Left ventricle myocardium inferior (tissue), 1 donor: ENCODE data around the gene SEMA4D. TPM values are rescaled to one million over a fixed set of nuclear protein-coding genes. Genes with fewer than 3 reads are reported as not detected.

Experiments
- DNase-seq: peaks from one replicate; pipeline ENCODE4 v3.0.0-alpha.2; 2020
- H3K27ac ChIP-seq: fragments of 200-600 bp; replicated peaks from 2 replicates; pipeline ENCODE4 v1.8.0; 2021
- H3K27me3 ChIP-seq: fragments of 200-600 bp; 2 replicates; pipeline ENCODE4 v1.8.0; 2021; ENCODE audit warnings: low read depth
- H3K36me3 ChIP-seq: fragments of 200-600 bp; 2 replicates; pipeline ENCODE4 v1.8.0; 2021
- H3K4me1 ChIP-seq: fragments of 200-600 bp; 2 replicates; pipeline ENCODE4 v1.8.0; 2021
- H3K4me3 ChIP-seq: fragments of 200-600 bp; 2 replicates; pipeline ENCODE4 v1.8.0; 2021; ENCODE audit warnings: mild to moderate bottlenecking, moderate library complexity
- H3K9me3 ChIP-seq: fragments of 200-600 bp; replicated peaks from 2 replicates; pipeline ENCODE4 v1.8.0; 2021
- intact Hi-C: fragments of 100-400 bp; cut with micrococcal nuclease; formaldehyde crosslinking; loops from one replicate; pipeline ENCODE4 v1.11.0; 2022
- total RNA-seq: library from RNA; stranded (reverse); fragmentation: NEBNext Ultra II Directional; extraction: Animal tissue kit (Norgen Biotek cat#: 25700); gene quantifications from one replicate; pipeline ENCODE4 v1.2.1, GENCODE V29; 2021
- TF ChIP-seq, protein P1 (sequence below): fragments of 200-600 bp; IDR thresholded peaks from 2 replicates; pipeline ENCODE4 v1.8.0; 2021; ENCODE audit warnings: antibody characterized with exemption, mild to moderate bottlenecking, borderline replicate concordance
- donor health status: DM: no; HTN: yes; CAD: no; lungs with severe emphysema.

Gene SEMA4D
- total RNA-seq, 1 donor from 2014 or later = 17.1 TPM

DNA sequence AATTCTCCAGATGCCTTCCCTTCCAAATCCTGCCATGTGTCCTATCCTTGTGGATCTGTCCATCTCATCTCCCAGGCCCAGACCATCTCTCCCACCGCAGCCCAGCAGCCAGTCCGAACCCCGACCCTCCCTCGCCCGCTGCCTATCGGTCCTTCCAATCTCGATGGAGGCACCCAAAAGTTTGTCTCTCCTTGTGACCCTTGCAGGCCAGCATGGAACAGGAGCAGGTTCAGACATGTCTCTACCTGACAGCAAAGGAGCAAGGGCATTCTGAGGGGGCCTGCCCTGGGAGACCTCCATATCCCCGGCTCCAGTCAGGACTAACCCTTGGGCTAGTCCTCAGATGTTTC lies 51.0 kb downstream of the SEMA4D start:
- intact Hi-C loops = no loop called here
- Histone ChIP-seq H3K4me1 (peaks cover 41% of the 10 kb centered on the region), H3K27ac (no peak overlapping the region), H3K27me3 (no peaks in the 10 kb centered on the region), H3K4me3 (no peak overlapping the region), H3K36me3 (no peaks in the 10 kb centered on the region), H3K9me3 (no peaks in the 10 kb centered on the region)
- TF ChIP-seq, protein P1, sequence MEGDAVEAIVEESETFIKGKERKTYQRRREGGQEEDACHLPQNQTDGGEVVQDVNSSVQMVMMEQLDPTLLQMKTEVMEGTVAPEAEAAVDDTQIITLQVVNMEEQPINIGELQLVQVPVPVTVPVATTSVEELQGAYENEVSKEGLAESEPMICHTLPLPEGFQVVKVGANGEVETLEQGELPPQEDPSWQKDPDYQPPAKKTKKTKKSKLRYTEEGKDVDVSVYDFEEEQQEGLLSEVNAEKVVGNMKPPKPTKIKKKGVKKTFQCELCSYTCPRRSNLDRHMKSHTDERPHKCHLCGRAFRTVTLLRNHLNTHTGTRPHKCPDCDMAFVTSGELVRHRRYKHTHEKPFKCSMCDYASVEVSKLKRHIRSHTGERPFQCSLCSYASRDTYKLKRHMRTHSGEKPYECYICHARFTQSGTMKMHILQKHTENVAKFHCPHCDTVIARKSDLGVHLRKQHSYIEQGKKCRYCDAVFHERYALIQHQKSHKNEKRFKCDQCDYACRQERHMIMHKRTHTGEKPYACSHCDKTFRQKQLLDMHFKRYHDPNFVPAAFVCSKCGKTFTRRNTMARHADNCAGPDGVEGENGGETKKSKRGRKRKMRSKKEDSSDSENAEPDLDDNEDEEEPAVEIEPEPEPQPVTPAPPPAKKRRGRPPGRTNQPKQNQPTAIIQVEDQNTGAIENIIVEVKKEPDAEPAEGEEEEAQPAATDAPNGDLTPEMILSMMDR = no peak
- no peak for DNase-seq

DNA sequence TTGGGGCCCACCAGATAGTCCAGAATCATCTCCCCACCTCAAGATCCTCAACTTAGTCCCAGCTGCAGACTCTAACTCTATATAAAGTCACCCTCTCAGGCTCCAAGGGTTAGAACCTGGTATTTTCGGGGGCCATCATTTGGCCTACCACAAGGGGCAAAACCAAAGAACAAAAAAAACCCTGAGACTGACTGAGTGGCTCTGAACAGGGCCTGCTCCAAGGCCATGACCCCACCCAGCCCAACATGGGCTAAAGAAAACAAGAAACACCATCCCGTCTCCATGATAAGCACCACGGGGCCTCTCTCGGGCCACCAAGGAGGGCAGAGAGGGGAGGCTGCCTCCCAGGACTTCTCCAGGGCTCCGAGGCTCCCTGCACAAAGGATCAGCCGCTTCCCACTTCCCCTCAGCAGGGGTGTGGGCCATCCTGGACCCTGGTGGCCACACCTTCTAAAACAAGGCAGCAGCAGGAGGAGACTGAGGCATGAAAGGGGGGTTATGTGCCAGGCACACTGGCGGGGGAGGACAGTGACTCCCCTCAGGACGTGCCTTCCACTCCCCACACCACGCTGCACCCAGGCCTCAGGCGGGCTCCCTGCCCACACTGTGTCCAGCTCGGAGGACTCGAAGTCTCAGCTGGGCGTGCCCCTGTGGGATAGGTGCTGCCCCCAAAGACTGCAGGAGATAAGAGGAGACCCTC lies 51.5 kb downstream of the SEMA4D start:
- Histone ChIP-seq H3K36me3 (no peaks in the 10 kb centered on the region), H3K4me1 (peaks cover 38% of the 10 kb centered on the region), H3K27me3 (no peaks in the 10 kb centered on the region), H3K4me3 (no peak overlapping the region), H3K9me3 (no peaks in the 10 kb centered on the region), H3K27ac (peak overlapping the region; percentile 27)
- TF ChIP-seq, protein P1 = peak; percentile 31
- intact Hi-C loops = no loop called here
- DNase-seq = no peak

DNA sequence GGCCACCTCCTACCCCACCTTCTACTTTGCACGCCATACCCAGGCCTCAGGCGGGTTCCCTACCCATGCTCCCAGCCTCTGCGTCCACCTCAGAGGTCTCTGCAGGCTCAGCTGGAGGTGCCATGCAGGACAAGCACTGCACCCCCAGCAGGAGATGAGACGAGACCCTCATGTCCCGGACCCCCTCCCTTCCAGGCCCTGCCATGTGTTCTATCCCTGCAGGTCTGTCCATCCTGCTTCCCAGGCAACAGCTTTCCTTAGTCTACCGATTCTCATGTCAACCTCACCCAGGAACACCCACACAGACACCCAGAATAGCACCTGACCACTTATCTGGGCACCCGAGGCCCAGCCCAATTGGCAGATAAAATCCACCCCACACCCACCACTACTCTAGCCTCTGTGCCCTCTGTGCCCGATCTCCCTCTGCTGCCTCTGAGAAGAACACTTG lies 52.1 kb downstream of the SEMA4D start:
- Histone ChIP-seq H3K4me3 (no peak overlapping the region), H3K9me3 (no peaks in the 10 kb centered on the region), H3K27ac (peak overlapping the region; percentile 27), H3K4me1 (peaks cover 41% of the 10 kb centered on the region), H3K27me3 (no peaks in the 10 kb centered on the region), H3K36me3 (no peaks in the 10 kb centered on the region)
- TF ChIP-seq, protein P1 = no peak
- intact Hi-C loops = no loop called here
- peak; percentile 35 for DNase-seq

DNA sequence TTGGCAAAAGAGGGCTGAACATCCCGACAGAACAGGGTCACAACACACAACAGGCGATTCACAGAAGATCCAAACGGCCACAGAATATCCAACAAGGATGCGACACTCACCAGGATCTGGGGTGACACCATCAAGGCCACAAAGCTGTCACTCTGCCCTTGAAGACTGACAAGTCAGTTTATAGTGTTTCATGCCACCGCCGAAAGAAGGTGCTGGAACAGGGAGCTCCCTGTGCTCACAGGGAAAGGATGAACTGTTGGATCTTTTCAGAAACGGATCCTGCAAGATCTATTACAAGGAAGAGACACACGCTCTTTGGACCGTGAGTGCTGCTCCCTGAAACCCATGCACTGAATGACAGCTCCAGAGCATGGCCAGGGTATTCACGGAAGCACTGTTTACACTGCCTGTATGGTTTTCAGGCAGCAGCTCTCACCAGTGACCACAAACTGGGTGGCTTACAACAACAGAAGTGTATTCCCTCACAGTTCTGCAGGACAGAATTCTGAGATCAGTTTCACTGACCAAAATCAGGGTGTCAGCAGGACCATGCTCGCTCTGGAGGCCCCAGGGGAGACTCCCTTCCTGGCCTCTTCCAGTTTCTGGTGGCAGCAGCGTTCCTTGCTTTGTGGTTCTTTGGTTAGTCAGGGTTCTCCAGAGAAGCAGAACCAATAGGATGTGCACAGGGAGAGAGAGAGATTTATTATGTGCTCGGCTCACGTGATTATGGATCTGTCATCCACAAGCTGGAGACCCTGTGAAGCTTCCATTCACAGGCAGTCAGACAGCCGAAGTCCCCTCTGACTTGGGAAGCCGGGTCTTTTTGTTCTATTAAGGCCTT lies 52.8 kb downstream of the SEMA4D start:
- TF ChIP-seq, protein P1 = no peak
- DNase-seq = no peak
- Histone ChIP-seq H3K27ac (no peak overlapping the region), H3K9me3 (no peaks in the 10 kb centered on the region), H3K36me3 (no peaks in the 10 kb centered on the region), H3K27me3 (no peaks in the 10 kb centered on the region), H3K4me1 (peaks cover 44% of the 10 kb centered on the region), H3K4me3 (no peak overlapping the region)
- intact Hi-C loops = no loop called here

DNA sequence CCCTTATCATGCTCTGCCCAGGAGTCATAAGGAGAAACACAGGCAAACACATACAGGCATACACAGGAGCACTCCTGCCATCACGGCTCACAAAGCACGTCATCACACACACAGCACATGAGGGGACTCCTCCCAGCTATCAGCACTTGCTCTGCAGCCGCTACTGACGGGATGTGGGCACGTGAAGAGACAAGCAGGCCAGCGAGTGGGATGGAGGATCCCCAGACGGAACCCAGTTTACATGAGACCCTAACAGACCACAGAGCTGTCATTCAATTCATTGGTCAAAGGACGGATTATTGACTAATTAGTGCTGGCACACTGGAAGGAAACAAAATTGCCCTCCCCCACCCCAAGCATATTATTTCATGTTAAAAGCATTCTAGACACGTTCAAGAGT lies 53.6 kb downstream of the SEMA4D start:
- Histone ChIP-seq H3K4me3 (no peak overlapping the region), H3K4me1 (peaks cover 44% of the 10 kb centered on the region), H3K27ac (no peak overlapping the region), H3K27me3 (no peaks in the 10 kb centered on the region), H3K36me3 (no peaks in the 10 kb centered on the region), H3K9me3 (no peaks in the 10 kb centered on the region)
- TF ChIP-seq, protein P1 = no peak
- peak; percentile 40 for DNase-seq
- intact Hi-C loops = no loop called here
